Measurements from ENCODE around the gene PSORS1C1.

The PSORS1C1 gene

DNA sequence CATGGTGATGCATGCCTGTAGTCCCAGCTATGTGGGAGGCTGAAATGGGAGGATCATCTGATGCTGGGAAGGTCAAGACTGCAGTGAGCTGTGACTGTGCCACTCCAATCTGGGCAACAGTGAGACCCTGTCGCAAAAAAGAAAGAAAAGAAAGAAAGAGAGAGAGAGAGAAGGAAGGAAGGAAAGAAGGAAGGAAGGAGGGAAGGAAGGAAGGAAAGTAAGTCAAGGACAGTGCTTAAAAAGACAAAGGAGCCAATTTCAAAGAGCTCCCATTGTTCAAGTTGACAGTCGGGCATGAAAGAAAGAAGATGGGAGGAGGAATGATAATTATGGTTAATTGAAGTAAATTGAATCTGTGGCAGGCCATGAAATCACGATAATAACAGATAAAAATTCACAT is 18.4 kb upstream of the PSORS1C1 start:
- DNase-seq (ENCODE audit: low read depth) = no peak

DNA sequence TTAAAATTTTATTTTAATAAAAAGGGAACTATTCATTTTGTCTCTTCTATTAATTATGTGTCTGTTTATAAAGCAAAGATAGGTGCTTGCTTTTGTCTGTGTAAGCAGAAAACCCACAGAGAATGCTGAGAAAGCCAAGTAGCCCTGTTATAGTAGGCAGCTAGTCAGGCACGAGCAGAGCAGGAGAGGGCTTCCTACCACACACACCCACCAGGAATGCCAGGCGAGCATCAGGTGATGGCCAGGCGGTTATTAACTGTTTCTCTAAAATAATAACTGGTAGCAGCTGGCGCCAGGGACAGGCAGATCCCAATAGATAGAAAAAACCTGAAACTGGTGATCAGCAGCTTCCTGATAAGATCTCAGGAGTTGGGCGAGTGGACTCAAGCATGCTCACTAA is 17.9 kb upstream of the PSORS1C1 start:
- DNase-seq (ENCODE audit: low read depth) = no peak

DNA sequence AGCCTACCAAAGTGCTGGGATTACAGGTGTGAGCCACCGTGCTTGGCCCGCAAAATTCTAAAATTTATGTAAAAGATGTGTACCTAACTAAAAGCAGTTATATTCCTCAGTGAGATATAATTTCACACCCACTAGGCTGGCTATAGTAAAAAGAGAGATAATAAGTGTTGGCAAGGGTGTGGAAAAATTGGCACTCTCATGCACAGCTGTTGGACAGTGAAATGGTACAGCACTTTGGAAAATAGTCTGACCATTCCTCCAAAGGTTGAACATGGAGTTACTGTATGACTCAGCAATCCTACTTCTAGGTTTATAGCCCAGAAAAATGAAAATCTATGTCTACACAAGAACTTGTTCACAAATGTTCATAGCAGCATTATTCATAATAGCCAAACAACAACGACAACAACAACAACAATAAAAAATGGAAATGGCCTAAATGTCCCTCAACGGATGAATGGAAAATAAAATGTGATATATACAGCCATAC is 16.1 kb upstream of the PSORS1C1 start:
- no peak for DNase-seq (ENCODE audit: low read depth)

DNA sequence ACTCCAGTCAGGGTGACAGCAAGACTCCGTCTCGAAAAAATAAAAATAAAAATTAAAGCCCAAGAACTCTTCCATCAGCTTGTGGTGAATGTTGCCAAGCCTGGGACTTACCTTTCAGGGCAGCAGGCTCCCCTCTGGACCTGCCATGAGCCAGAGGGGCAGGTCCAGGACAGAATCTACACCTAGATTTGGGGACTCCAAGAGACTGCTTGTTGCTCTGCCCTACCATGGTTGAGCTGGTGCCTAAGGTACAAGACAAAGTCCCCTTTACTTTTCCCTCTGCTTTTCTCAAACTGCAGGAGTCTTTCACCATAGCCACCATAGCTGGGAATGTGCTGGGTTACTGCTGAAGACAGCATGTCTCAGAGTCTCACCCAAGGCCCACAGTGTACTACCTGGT is 11.5 kb upstream of the PSORS1C1 start:
- no peak for DNase-seq (ENCODE audit: low read depth)

DNA sequence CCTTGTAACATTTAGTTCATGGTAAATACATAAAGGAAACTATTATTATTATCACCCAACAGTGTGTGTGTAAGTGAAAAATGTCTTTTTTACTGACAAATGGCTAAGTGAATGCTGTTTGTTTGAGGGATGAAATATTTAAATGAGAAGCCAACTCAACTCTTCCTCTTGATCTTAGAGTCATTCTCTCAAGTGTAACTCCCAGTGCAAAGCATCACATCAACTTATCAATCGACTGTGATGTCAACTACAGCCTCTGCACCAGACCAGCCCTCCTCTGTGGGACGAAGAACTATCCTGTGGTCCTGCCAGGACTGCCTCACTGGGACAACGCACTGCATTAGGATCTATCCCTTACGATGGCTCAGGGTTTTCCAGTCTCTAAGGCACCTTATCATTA is 7.5 kb upstream of the PSORS1C1 start:
- no peak for DNase-seq (ENCODE audit: low read depth)

- DNase-seq (ENCODE audit: low read depth) = no peak
These were observed 3.6 kb upstream of the PSORS1C1 start for GRCh38 chr6:31110825-31111582.

DNA sequence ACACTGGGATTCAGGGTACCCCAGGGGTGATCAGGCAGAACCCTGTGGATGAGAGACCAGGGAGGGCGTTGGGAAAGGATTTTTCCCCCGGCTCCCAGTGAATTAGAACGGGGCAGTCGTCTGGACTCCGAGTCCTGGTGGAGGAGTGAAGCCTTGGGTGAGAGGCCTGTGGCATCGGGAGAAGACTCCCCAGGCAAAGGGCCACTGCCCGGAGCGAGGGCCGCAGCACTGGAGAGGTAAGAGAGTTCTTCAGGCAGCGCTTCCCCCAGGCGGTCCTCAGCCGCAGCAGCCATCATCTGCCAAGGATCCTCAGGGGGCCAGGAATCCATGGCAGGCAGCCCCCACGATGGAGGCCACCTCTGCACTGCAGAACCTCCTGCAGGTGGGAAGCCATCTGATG is 2.9 kb upstream of the PSORS1C1 start:
- DNase-seq (ENCODE audit: low read depth) = no peak

- DNase-seq (ENCODE audit: low read depth) = no peak
These were observed 2.1 kb upstream of the PSORS1C1 start, which contains the start of gene C6orf15 for GRCh38 chr6:31112478-31112877. Gene C6orf15, minus strand, starts transcription at chr6:31112575. Its CDS starts 20 bp downstream, at chr6:31112555.

DNA sequence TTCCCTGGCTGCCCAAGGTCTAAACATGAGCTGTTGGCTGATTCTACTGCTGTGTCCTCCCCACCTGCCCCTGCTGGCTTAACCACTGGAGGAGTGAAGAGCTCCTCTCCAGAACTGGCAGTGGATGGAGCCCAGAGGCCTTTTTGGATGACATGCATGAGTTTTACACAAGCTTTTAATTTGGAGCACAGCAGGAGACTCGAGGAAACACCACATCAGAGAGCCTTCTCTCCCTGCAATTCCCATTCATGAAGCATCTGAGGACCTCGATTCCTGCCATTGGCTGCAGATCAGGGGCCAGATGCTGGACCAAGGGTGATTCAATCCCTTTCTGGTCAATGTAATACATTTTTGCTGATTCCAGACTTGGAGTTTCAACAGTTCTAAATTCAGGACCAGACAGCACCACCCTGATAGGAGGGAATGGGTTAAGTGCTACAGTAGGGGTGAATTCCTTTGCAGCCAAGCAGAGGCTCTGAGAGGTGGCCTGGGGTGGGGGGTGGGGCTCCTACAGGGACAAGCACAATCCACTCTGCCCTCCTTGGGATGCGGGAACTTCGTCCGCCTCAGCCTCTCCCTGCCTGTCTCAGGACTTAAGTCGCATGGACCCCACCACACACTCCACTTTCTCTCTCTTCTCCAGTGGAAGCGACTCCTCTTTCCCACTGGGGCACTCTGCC is 599 bp upstream of the PSORS1C1 start:
- DNase-seq (ENCODE audit: low read depth) = no peak

- no peak for DNase-seq (ENCODE audit: low read depth)
These were observed 610 bp downstream of the PSORS1C1 start for GRCh38 chr6:31114970-31115849.

DNA sequence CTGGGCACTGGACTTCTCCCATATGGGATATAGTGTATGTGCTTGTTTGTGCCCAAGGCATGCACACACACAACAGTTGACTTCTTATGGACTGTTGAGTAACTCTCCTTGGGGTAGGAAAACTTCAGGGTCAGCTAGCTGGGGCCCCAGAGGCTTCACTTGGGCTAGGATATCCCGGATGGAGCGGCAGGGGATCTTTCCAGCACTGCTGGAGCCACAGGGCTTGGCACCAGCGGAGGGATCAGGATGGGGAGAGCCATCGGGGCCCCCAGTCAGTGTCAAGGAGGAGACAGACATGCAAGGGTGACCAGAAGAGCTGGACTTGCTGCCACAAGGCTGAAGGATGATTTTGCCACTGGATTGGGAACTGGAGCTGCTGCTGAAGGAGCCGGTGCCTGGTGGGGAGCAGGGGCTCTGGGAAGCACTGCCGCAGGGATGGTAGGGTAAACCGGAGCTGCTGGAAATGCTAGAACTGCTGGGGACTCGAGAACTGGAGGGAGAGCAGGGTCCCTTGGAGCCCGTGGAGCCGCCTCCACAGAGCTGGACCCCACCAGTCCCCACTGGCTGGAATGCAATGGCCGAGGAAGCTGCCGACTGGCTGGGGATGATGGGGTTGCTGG is 1.5 kb downstream of the PSORS1C1 start:
- no peak for DNase-seq (ENCODE audit: low read depth)

- no peak for DNase-seq (ENCODE audit: low read depth)
These were observed 2.2 kb downstream of the PSORS1C1 start for GRCh38 chr6:31116661-31117385.

- DNase-seq (ENCODE audit: low read depth) = no peak
These were observed 3.6 kb downstream of the PSORS1C1 start for GRCh38 chr6:31118178-31118577.

- DNase-seq (ENCODE audit: low read depth) = no peak
These were observed 5.7 kb downstream of the PSORS1C1 start, which contains the start of gene CDSN for GRCh38 chr6:31120151-31120915. Gene CDSN, minus strand, starts transcription at chr6:31120446. Its CDS starts 27 bp downstream, at chr6:31120419.

- no peak for DNase-seq (ENCODE audit: low read depth)
These were observed 6.7 kb downstream of the PSORS1C1 start for GRCh38 chr6:31121131-31121790.

GRCh38 chr6:31122791-31123706 is 8.4 kb downstream of the PSORS1C1 start:
- no peak for DNase-seq (ENCODE audit: low read depth)

GRCh38 chr6:31125162-31125561 is 10.6 kb downstream of the PSORS1C1 start:
- DNase-seq (ENCODE audit: low read depth) = no peak

GRCh38 chr6:31125586-31126363 is 11.2 kb downstream of the PSORS1C1 start:
- no peak for DNase-seq (ENCODE audit: low read depth)
